ENCODE results near the gene TSACC.

- TF ChIP-seq EZH2 (IDR thresholded peaks at IDR 0.05; ENCODE audit: borderline replicate concordance, insufficient read depth, low read depth, low read length, poor library complexity, severe bottlenecking), result no peak
- TF ChIP-seq CTCF (IDR thresholded peaks at IDR 0.05), result no peak
Measured at GRCh38 chr1:156289857-156290256, 48.5 kb upstream of the TSACC start.

Data from B cell (primary cell).